ENCODE data around the gene ALDH1L1. TPM values are rescaled to one million over a fixed set of nuclear protein-coding genes. Genes with fewer than 3 reads are reported as not detected.

ALDH1L1 gene
- total RNA-seq, 1 experiment from 2014 or later = 50.0 TPM

- BruUV-seq (replicated peaks) = no TSS peak
- ChIA-PET POLR2A (ENCODE audit: unreplicated experiment) (no interaction called here), CTCF (no interaction called here)
Measured at GRCh38 chr3:126108676-126109050, 71.7 kb downstream of the ALDH1L1 start.

GRCh38 chr3:126107957-126108675, 72.3 kb downstream of the ALDH1L1 start:
- no peak overlapping the region for H3K4me3 ChIP-seq
- BruUV-seq (replicated peaks) = no TSS peak
- TF ChIP-seq CTCF (conservative IDR thresholded peaks at IDR 0.05) = no peak
- no peak for TF ChIP-seq EZH2 (IDR thresholded peaks at IDR 0.05; ENCODE audit: low read depth)
- H3K9me2 ChIP-seq (ENCODE audit: insufficient read depth) = no peaks in the 10 kb centered on the region
- no peaks in the 10 kb centered on the region for H4K20me1 ChIP-seq (ENCODE audit: insufficient read depth)
- no peak overlapping the region for H3K4me2 ChIP-seq
- ChIA-PET CTCF (no interaction called here), POLR2A (ENCODE audit: unreplicated experiment) (no interaction called here)
- intact Hi-C loops (cut with micrococcal nuclease; ENCODE audit: unreplicated experiment) = no loop called here
- H3K36me3 ChIP-seq (ENCODE audit: low read depth) = no peaks in the 10 kb centered on the region
- no peak overlapping the region for H3K27ac ChIP-seq
- DNase-seq = no peak
- H3K27me3 ChIP-seq (ENCODE audit: insufficient read depth, low read depth) = no peaks in the 10 kb centered on the region
- H3F3A ChIP-seq (ENCODE audit: insufficient read depth, low read depth) = no peaks in the 10 kb centered on the region
- H3K79me2 ChIP-seq (ENCODE audit: low read depth) = no peaks in the 10 kb centered on the region
- H3K9me3 ChIP-seq (ENCODE audit: insufficient read depth, low read depth) = no peaks in the 10 kb centered on the region
- no peak overlapping the region for H2AFZ ChIP-seq
- H3K4me1 ChIP-seq (replicated peaks; ENCODE audit: insufficient read depth) = no peaks in the 10 kb centered on the region

More at GRCh38 chr3:126108676-126109050, 71.7 kb downstream of the ALDH1L1 start:
- Histone ChIP-seq H3K27ac (no peak overlapping the region), H3K79me2 (ENCODE audit: low read depth) (no peaks in the 10 kb centered on the region), H3K4me1 (replicated peaks; ENCODE audit: insufficient read depth) (no peaks in the 10 kb centered on the region), H2AFZ (no peak overlapping the region), H4K20me1 (ENCODE audit: insufficient read depth) (no peaks in the 10 kb centered on the region), H3K4me3 (no peak overlapping the region), H3K27me3 (ENCODE audit: insufficient read depth, low read depth) (no peaks in the 10 kb centered on the region), H3K9me3 (ENCODE audit: insufficient read depth, low read depth) (no peaks in the 10 kb centered on the region), H3K36me3 (ENCODE audit: low read depth) (no peaks in the 10 kb centered on the region), H3K9me2 (ENCODE audit: insufficient read depth) (no peaks in the 10 kb centered on the region), H3K4me2 (no peak overlapping the region), H3F3A (ENCODE audit: insufficient read depth, low read depth) (no peaks in the 10 kb centered on the region)
- intact Hi-C loops (cut with micrococcal nuclease; ENCODE audit: unreplicated experiment) = no loop called here
- no peak for DNase-seq
- no peak for TF ChIP-seq CTCF (conservative IDR thresholded peaks at IDR 0.05)
- no peak for TF ChIP-seq EZH2 (IDR thresholded peaks at IDR 0.05; ENCODE audit: low read depth)

GRCh38 chr3:126107203-126107939, 73.0 kb downstream of the ALDH1L1 start:
- H3K9me3 ChIP-seq (ENCODE audit: insufficient read depth, low read depth) = no peaks in the 10 kb centered on the region
- POLR2A ChIA-PET (ENCODE audit: unreplicated experiment) = no interaction called here
- intact Hi-C loops (cut with micrococcal nuclease; ENCODE audit: unreplicated experiment) = no loop called here
- H3K36me3 ChIP-seq (ENCODE audit: low read depth) = no peaks in the 10 kb centered on the region
- H3K4me1 ChIP-seq (replicated peaks; ENCODE audit: insufficient read depth) = no peaks in the 10 kb centered on the region
- no peak overlapping the region for H3K4me3 ChIP-seq
- no peaks in the 10 kb centered on the region for H3K27me3 ChIP-seq (ENCODE audit: insufficient read depth, low read depth)
- no peaks in the 10 kb centered on the region for H3K79me2 ChIP-seq (ENCODE audit: low read depth)
- H3K9me2 ChIP-seq (ENCODE audit: insufficient read depth) = no peaks in the 10 kb centered on the region
- H3F3A ChIP-seq (ENCODE audit: insufficient read depth, low read depth) = no peaks in the 10 kb centered on the region
- H4K20me1 ChIP-seq (ENCODE audit: insufficient read depth) = no peaks in the 10 kb centered on the region
- DNase-seq = no peak
- H2AFZ ChIP-seq = no peak overlapping the region
- BruUV-seq (replicated peaks) = no TSS peak
- no peak overlapping the region for H3K27ac ChIP-seq
- no peak for TF ChIP-seq CTCF (conservative IDR thresholded peaks at IDR 0.05)
- no peak for TF ChIP-seq EZH2 (IDR thresholded peaks at IDR 0.05; ENCODE audit: low read depth)
- CTCF ChIA-PET = no interaction called here
- no peak overlapping the region for H3K4me2 ChIP-seq
